Measurements from ENCODE around the gene ANO2.

Gene ANO2

DNA sequence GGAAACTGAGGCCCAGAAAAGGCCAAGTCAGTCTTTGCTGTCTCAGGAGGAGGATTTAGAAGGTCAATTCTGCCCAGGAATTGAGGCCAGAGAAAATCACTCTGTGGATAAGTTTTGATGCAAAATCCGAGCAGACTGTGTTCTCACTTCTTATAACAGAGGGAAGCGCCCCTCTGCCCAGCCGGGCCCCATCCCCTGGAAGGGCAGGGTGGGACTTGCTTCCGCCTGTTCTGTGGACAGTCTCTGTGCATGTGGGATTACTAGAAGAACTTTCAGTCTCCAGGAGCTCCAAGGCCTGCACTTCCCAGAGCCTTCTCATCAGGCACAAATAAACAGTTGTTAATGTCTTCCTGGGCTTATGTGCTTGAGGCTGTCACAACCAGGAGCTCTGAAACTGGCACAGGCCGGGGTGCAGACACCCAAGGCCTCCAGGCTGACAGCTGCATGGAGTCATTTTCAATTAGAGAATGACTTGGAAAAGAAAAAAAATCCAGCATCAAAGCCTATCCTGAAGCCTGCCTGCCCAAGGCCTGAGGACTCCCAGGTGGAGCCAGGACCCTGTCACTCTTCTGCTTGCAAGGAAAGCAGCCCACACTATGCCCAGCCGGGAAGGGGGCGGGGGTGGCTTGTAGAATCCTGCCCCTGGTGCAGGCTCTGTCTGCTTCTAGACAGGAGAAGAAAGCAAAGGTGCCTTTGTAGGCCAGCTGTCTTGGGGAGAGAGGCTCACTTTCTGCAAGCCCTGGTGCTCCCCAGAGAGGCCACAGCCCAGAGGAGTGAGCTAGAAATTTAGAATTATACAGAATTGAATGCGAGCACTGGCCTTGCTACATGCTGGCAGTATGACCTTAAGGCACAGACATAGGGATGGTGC, 428.5 kb downstream of the ANO2 start:
- no peak for DNase-seq (ENCODE audit: low read depth in 2 of 2)

DNA sequence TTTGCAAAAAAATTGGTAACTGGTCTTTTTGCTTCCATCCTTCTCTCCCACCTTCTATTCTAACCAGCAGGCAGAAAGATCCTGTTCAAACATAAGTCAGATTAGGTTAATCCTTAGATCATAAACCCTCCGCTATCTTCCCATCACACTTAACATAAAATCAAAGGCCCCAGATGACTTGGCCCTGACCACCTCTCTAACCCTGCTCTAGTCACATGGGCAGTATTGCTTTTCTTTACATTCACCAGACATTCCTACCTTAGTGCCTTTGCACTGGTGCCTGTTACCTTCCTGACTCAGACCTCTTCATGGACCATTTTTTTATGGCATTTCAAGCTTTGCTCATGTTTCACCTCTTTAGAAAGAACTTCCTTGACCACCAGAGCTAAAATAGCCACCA, 429.6 kb downstream of the ANO2 start:
- no peak for DNase-seq (ENCODE audit: low read depth in 2 of 2)

- DNase-seq (ENCODE audit: low read depth in 2 of 2), result no peak
Observed at GRCh38 chr12:5514545-5514944, 430.5 kb downstream of the ANO2 start.

- no peak for DNase-seq (ENCODE audit: low read depth in 2 of 2)
Observed at GRCh38 chr12:5514016-5514415, 431.0 kb downstream of the ANO2 start.

DNA sequence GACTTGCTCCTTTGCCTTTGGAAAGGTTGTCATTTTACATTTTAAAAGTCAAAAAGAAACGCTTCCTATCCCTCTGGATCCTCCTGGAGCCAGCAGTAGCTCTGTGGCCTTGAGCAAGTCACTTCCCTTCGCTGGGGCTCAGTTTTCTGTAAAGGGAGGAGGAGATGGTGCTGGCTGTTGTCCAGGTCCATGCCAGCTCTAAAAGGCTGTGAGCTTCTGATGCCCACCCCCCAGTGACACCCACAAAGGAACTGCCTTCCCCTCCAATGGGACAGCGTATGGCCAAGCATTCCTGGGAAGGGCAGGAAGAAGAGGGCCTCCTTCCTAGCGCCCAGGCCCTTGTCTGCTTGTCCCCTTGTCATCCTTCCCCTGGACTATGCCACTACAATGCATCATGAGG, 431.7 kb downstream of the ANO2 start:
- no peak for DNase-seq (ENCODE audit: low read depth in 2 of 2)

Data from stimulated activated CD4-positive, alpha-beta T cell treated with anti-CD3 and anti-CD28 coated beads, Interleukin-12 subunit alpha, Interleukin-12 subunit beta, amount 100 ng/mL, for 24 hours (primary cell).